ENCODE results near the gene ATRNL1. TPM values are rescaled to one million over a fixed set of nuclear protein-coding genes. Genes with fewer than 3 reads are reported as not detected.

The ATRNL1 gene
- total and polyA plus RNA-seq, 2 of the 8 experiments (the other 6 are each of a cell fraction or from before 2014, with no cell fraction given) = 5.1 to 17.6 TPM

GRCh38 chr10:115953281-115953680 is 860.1 kb downstream of the ATRNL1 start:
- ChIA-PET CTCF (ENCODE audit: partially characterized antibody) (no interaction called here), POLR2A (ENCODE audit: partially characterized antibody) (no interaction called here)
- no peak overlapping the region for H3K4me3 ChIP-seq (ENCODE audit: extremely low read depth in 1 of 4, insufficient read depth in 2 of 4, low read depth in 3 of 4, low read length in 4 of 4)
- no peak overlapping the region for H3K56ac ChIP-seq (replicated peaks; ENCODE audit: insufficient read length, low read depth, low read length)
- H3K36me3 ChIP-seq (ENCODE audit: control insufficient read depth in 2 of 4, insufficient read depth in 4 of 4, low read length in 3 of 4) = no peaks in the 10 kb centered on the region
- no peak overlapping the region for H2AK5ac ChIP-seq (ENCODE audit: low read depth, low read length)
- TF ChIP-seq SP4 (IDR thresholded peaks at IDR 0.05; ENCODE audit: low read length) (no peak), SIRT6 (IDR thresholded peaks at IDR 0.05; ENCODE audit: low read length) (no peak), SP1 (IDR thresholded peaks at IDR 0.05; ENCODE audit: low read depth, low read length) (no peak), ASH2L (IDR thresholded peaks at IDR 0.05; ENCODE audit: low read length) (no peak), KDM4A (IDR thresholded peaks at IDR 0.05; ENCODE audit: low read depth, low read length, severe bottlenecking) (no peak), YY1 (IDR thresholded peaks at IDR 0.05; ENCODE audit: low read depth, low read length) (no peak), KDM1A (IDR thresholded peaks at IDR 0.05; ENCODE audit: borderline replicate concordance, low read length) (no peak), MAFK (IDR thresholded peaks at IDR 0.05; ENCODE audit: low read depth, low read length) (no peak), RXRA (IDR thresholded peaks at IDR 0.05; ENCODE audit: insufficient read depth, low read depth, low read length) (no peak), CTCF (IDR thresholded peaks at IDR 0.05; ENCODE audit: control extremely low read depth in 1 of 3, insufficient read depth in 1 of 3, low read depth in 1 of 3, low read length in 3 of 3) (no peak), EGR1 (IDR thresholded peaks at IDR 0.05; ENCODE audit: borderline replicate concordance, low read depth, low read length) (no peak), POLR2AphosphoS5 (IDR thresholded peaks at IDR 0.05; ENCODE audit: low read depth, low read length) (no peak), BRCA1 (IDR thresholded peaks at IDR 0.05; ENCODE audit: low read depth, low read length) (no peak)
- no peak overlapping the region for H3K27ac ChIP-seq (ENCODE audit: low read depth, low read length)
- no peak overlapping the region for H2BK120ac ChIP-seq (replicated peaks; ENCODE audit: low read depth, low read length)
- H4K8ac ChIP-seq (ENCODE audit: extremely low read depth, insufficient read depth, low read length) = no peak overlapping the region
- no peaks in the 10 kb centered on the region for H3K27me3 ChIP-seq (replicated peaks in 1 of 4; ENCODE audit: control insufficient read depth in 3 of 4, extremely low read depth in 1 of 4, insufficient read depth in 3 of 4, low read length in 3 of 4)
- no peak overlapping the region for H2BK20ac ChIP-seq (ENCODE audit: low read length)
- no peak for DNase-seq (ENCODE audit: low read depth in 1 of 2, low spot score in 2 of 2)
- H3K23ac ChIP-seq (ENCODE audit: insufficient read length) = no peak overlapping the region
- 68% methylated on average over 5 of the region's 5 CpGs; no CpG with 5 or more reads in 1 of the 2 experiments for WGBS, 2 experiments (ENCODE audit: extremely low coverage in 1 of 2, insufficient coverage in 1 of 2, insufficient read length in 1 of 2, insufficient replicate concordance in 2 of 2, low coverage in 1 of 2, low lambda C conversion rate in 2 of 2, missing lambda C conversion rate in 1 of 2)
- no peaks in the 10 kb centered on the region for H3K23me2 ChIP-seq (ENCODE audit: low read depth, low read length)
- no peaks in the 10 kb centered on the region for H3K79me2 ChIP-seq (ENCODE audit: control insufficient read depth in 1 of 2, insufficient read depth in 2 of 2, low read length in 2 of 2)
- H4K20me1 ChIP-seq (replicated peaks in 1 of 2; ENCODE audit: control insufficient read depth in 1 of 2, insufficient read depth in 2 of 2, low read length in 2 of 2) = no peaks in the 10 kb centered on the region
- H4K91ac ChIP-seq (replicated peaks; ENCODE audit: insufficient read length, low read length) = no peak overlapping the region
- H2BK5ac ChIP-seq (ENCODE audit: low read depth, low read length) = no peak overlapping the region
- no peak overlapping the region for H2BK12ac ChIP-seq (ENCODE audit: low read depth, low read length)
- no peak overlapping the region for H3K4me2 ChIP-seq (ENCODE audit: insufficient read depth in 1 of 2, low read depth in 2 of 2, low read length in 2 of 2)
- H4K5ac ChIP-seq (ENCODE audit: insufficient read length, low read depth, low read length) = no peak overlapping the region
- no peak overlapping the region for H2BK15ac ChIP-seq (ENCODE audit: low read length)
- no peaks in the 10 kb centered on the region for H3K79me1 ChIP-seq (ENCODE audit: low read depth, low read length)
- no peak for FAIRE-seq
- no peak overlapping the region for H2AFZ ChIP-seq (ENCODE audit: low read length)
- no peaks in the 10 kb centered on the region for H3K9me3 ChIP-seq (ENCODE audit: insufficient read depth in 2 of 2, low read depth in 1 of 2, low read length in 1 of 2)
- H3K4me1 ChIP-seq (replicated peaks in 1 of 4; ENCODE audit: control insufficient read depth in 3 of 4, insufficient read depth in 4 of 4, low read length in 3 of 4) = no peaks in the 10 kb centered on the region
- no peak overlapping the region for H3K4ac ChIP-seq (replicated peaks; ENCODE audit: insufficient read length, low read depth, low read length)
- no peak overlapping the region for H3K18ac ChIP-seq (ENCODE audit: extremely low read depth, low read length)
- H3K14ac ChIP-seq (ENCODE audit: insufficient read length) = no peak overlapping the region
- H3K9ac ChIP-seq (replicated peaks in 1 of 4; ENCODE audit: extremely low read depth in 1 of 4, low read depth in 3 of 4, low read length in 3 of 4) = no peak overlapping the region

Data from H1 (cell line).